ENCODE results near the gene ARHGEF9. TPM values are rescaled to one million over a fixed set of nuclear protein-coding genes. Genes with fewer than 3 reads are reported as not detected.

Gene ARHGEF9
- total and polyA plus RNA-seq, 2 of the 8 experiments (the other 6 are each of a cell fraction or from before 2014, with no cell fraction given), result 28.7 to 31.8 TPM

GRCh38 chrX:63809173-63809572 is 24.2 kb upstream of the ARHGEF9 start:
- no peak for FAIRE-seq
- TF ChIP-seq CBX5 (IDR thresholded peaks at IDR 0.05; ENCODE audit: low read depth, low read length) (no peak), CTBP2 (IDR thresholded peaks at IDR 0.05; ENCODE audit: borderline replicate concordance, insufficient read depth, insufficient read length, low read length) (no peak), SAP30 (IDR thresholded peaks at IDR 0.05; ENCODE audit: insufficient read depth, insufficient replicate concordance, low read length) (no peak), MAX (IDR thresholded peaks at IDR 0.05) (no peak), KDM1A (IDR thresholded peaks at IDR 0.05; ENCODE audit: borderline replicate concordance, low read length) (no peak), EGR1 (IDR thresholded peaks at IDR 0.05; ENCODE audit: borderline replicate concordance, low read depth, low read length) (no peak), CHD1 (IDR thresholded peaks at IDR 0.05; ENCODE audit: low read depth, low read length) (no peak)

More at GRCh38 chrX:63809173-63809572, 24.2 kb upstream of the ARHGEF9 start:
- H2BK15ac ChIP-seq (ENCODE audit: low read length), result no peak overlapping the region
- no peak overlapping the region for H3K14ac ChIP-seq (ENCODE audit: insufficient read length)
- H3K4me1 ChIP-seq (replicated peaks in 1 of 4; ENCODE audit: control insufficient read depth in 3 of 4, insufficient read depth in 4 of 4, low read length in 3 of 4), result no peaks in the 10 kb centered on the region
- no peak overlapping the region for H3K23ac ChIP-seq (ENCODE audit: insufficient read length)
- H2BK20ac ChIP-seq (ENCODE audit: low read length), result no peak overlapping the region
- H3K18ac ChIP-seq (ENCODE audit: extremely low read depth, low read length), result no peak overlapping the region
- H3K4ac ChIP-seq (replicated peaks; ENCODE audit: insufficient read length, low read depth, low read length), result no peak overlapping the region
- H3K79me2 ChIP-seq (ENCODE audit: control insufficient read depth in 1 of 2, insufficient read depth in 2 of 2, low read length in 2 of 2), result no peaks in the 10 kb centered on the region
- DNase-seq (ENCODE audit: low read depth in 1 of 2, low spot score in 2 of 2), result no peak
- H4K20me1 ChIP-seq (replicated peaks in 1 of 2; ENCODE audit: control insufficient read depth in 1 of 2, insufficient read depth in 2 of 2, low read length in 2 of 2), result no peaks in the 10 kb centered on the region
- H3K27me3 ChIP-seq (replicated peaks in 1 of 4; ENCODE audit: control insufficient read depth in 3 of 4, extremely low read depth in 1 of 4, insufficient read depth in 3 of 4, low read length in 3 of 4), result no peaks in the 10 kb centered on the region
- H2BK120ac ChIP-seq (replicated peaks; ENCODE audit: low read depth, low read length), result no peak overlapping the region
- no peak overlapping the region for H4K5ac ChIP-seq (ENCODE audit: insufficient read length, low read depth, low read length)
- no peak overlapping the region for H2AFZ ChIP-seq (ENCODE audit: low read length)
- H3K56ac ChIP-seq (replicated peaks; ENCODE audit: insufficient read length, low read depth, low read length), result no peak overlapping the region
- H3K27ac ChIP-seq (ENCODE audit: low read depth, low read length), result no peak overlapping the region
- H3K23me2 ChIP-seq (ENCODE audit: low read depth, low read length), result no peaks in the 10 kb centered on the region
- H2BK12ac ChIP-seq (ENCODE audit: low read depth, low read length), result no peak overlapping the region
- H3K4me2 ChIP-seq (ENCODE audit: insufficient read depth in 1 of 2, low read depth in 2 of 2, low read length in 2 of 2), result no peak overlapping the region
- H4K8ac ChIP-seq (ENCODE audit: extremely low read depth, insufficient read depth, low read length), result no peak overlapping the region
- H3K9me3 ChIP-seq (ENCODE audit: insufficient read depth in 2 of 2, low read depth in 1 of 2, low read length in 1 of 2), result no peaks in the 10 kb centered on the region
- no peak overlapping the region for H3K9ac ChIP-seq (replicated peaks in 1 of 4; ENCODE audit: extremely low read depth in 1 of 4, low read depth in 3 of 4, low read length in 3 of 4)
- H4K91ac ChIP-seq (replicated peaks; ENCODE audit: insufficient read length, low read length), result no peak overlapping the region
- no peak overlapping the region for H2BK5ac ChIP-seq (ENCODE audit: low read depth, low read length)
- no peak overlapping the region for H2AK5ac ChIP-seq (ENCODE audit: low read depth, low read length)
- no peaks in the 10 kb centered on the region for H3K79me1 ChIP-seq (ENCODE audit: low read depth, low read length)
- H3K4me3 ChIP-seq (ENCODE audit: extremely low read depth in 1 of 4, insufficient read depth in 2 of 4, low read depth in 3 of 4, low read length in 4 of 4), result no peak overlapping the region
- H3K36me3 ChIP-seq (ENCODE audit: control insufficient read depth in 2 of 4, insufficient read depth in 4 of 4, low read length in 3 of 4), result no peaks in the 10 kb centered on the region
- ChIA-PET POLR2A (ENCODE audit: partially characterized antibody) (interaction anchor here (1.1 kb wide), 1 partner anchor 23 kb away, joined by 4 read pairs; no protein-coding TSS in a partner anchor), CTCF (ENCODE audit: partially characterized antibody) (no interaction called here)
- 93% methylated on average over 3 of the region's 3 CpGs; no CpG with 5 or more reads in 1 of the 2 experiments for WGBS, 2 experiments (ENCODE audit: extremely low coverage in 1 of 2, insufficient coverage in 1 of 2, insufficient read length in 1 of 2, insufficient replicate concordance in 2 of 2, low coverage in 1 of 2, low lambda C conversion rate in 2 of 2, missing lambda C conversion rate in 1 of 2)
